Amygdala (tissue), 56 donors: ENCODE data around the gene IL17REL.
"Not testable (repeated sequence)": the region's sequence is repeated elsewhere in the genome, so short reads cannot be mapped to it uniquely, and the experiment has no call there.

Source experiments
- DNase-seq, 56 donors: peaks; one replicate each; lab custom pipeline; 2025; lab: John Stamatoyannopoulos, UW

IL17REL gene

DNA sequence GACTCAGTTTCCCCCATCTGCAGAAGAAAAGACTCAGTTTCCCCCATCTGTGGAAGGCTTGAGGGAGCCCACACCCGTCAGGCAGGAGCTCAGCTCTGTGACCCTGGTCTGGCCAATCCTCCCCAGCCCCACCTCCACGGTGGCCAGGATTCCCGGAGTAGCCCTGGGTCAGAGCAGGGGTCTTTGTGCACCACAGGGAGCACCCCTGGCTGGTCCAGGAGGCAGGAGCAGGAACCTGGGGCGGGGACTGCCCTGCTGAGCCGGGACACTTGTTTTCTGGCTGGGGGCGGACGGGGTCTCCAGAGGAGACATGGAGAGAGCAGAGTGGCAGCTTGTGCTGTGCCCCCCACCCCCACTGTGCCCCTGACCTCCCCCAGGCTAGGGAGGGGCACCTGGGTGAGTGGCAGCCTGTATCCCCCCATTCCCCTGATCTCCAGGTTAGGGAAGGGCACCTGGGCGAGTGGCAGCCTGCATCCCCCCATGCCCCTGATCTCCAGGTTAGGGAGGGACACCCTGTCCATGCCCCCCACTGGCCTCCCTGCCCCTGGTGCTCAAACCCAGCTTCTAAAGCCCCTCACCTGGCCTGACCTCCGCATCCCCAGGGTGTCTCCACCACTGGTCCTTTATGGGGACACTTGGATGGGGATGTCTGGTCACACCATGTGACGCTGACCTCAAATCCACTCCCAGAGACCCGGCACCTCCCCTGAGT is 18.8 kb downstream of the IL17REL start:
- no peak for DNase-seq

DNA sequence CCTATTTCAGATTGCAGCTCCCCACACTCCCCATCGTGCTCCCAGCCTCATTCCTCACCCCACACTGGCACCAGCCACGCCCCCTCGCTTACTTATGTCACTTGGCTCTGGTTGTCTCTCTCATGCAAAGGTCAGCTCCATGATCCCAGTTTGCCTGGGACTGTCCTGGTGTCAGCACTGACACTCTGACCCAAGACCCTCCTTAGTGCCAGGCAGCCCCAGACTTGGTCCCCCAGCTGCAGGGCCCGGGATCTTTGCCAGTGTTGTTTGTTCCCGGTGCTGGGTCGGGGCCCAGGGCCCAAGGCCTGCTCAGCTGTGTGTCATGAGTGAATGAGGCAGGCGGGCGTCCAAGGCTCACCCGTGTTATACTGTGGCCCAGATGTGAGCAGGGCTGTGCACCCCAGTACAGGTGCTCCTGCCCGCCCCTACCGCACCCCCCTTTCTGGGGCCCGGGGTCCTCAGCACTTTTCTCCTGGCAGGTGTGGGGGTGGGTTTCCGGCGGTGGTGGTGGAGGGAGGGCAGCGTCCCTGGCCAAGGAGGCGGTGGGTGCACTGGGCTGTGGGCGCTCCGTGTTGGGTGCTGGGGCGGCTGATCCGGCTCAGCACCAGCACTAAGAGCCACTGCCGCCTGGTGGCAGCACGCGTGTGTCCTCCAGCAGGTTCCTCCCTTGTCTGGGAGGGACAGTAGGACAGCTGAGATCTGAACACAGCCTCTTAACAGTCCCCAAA is 19.5 kb downstream of the IL17REL start:
- DNase-seq, result peak in 54 of 56 donors; percentile 45 to 93 (median 83)

DNA sequence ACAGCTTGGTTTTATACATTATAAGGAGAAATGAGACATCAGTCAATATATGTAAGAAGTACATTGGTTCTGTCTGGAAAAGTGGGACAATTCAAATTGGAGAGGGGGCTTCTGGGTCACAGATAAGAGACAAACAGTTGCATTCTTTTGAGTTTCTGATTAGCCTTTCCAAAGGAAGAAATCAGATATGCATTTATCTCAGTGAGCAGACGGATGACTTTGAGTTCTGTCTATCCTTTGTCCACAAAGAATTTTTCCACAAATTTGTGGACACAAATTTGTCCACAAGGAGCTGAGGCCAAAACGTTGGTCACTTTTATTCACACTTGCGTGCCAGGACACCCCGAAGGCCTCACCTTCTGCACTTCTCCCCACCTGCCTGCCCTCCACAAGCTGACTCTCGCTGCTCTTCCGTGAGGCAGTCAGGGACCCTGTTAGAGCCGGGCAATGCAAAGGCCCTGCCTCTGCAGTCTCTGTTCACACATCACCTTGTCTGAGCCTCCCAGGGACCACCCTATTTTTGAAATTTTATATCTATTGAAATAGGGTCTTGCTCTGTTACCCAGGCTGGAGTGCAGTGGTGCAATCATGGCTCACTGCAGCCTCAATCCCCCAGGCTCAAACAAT is 20.5 kb downstream of the IL17REL start:
- DNase-seq, result no peak

DNA sequence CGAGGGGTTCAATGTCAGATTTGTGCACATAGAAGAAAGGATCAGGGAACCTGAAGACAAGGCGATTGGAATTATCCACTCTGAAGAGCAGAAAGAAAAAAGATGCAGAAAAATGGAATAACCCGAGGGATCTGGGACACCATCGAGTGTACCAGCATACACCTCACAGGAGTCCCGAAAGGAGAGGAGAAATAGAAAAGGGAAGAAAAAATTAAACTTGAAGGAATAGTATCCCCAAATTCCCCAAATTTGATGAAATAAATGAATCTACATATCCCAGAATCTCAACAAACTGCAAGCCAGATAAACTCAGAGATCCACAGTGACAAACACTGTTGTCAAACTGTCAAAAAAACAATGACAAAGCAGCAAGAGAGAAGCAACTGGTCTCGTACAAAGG is 21.4 kb downstream of the IL17REL start:
- DNase-seq, result no peak

DNA sequence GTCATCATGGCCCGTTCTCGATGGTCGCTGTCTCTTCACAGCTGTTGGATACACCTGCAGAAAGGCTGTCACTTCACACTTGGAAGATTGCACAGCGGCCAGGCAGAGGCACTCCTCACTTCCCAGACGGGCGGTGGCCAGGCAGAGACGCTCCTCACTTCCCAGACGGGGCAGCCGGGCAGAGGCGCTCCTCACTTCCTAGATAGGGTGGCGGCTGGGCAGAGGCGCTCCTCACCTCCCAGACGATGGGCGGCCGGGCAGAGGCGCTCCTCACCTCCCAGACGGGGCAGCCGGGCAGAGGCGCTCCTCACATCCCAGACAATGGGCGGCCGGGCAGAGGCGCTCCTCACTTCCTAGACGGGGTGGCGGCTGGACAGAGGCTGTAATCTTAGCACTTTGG is 22.7 kb downstream of the IL17REL start:
- DNase-seq, result not testable (repeated sequence)

DNA sequence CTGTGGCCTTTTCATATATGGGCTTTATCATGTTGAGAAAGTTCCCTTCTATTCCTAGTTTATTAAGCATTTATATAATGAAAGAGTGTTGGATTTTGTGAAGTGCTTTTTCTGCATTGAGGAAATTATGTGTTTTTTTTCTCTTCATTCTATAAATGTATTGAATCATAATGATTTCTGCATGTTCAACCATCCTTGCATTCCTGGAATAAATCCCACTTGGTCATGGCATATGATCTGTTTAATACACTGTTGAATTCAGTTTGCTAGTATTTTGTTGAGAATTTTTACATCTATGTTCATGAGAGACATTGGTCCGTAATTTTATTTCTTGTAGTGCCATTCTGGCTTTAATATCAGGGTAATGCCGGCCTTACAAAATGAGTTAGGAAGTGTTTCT is 26.2 kb downstream of the IL17REL start:
- DNase-seq, result no peak

DNA sequence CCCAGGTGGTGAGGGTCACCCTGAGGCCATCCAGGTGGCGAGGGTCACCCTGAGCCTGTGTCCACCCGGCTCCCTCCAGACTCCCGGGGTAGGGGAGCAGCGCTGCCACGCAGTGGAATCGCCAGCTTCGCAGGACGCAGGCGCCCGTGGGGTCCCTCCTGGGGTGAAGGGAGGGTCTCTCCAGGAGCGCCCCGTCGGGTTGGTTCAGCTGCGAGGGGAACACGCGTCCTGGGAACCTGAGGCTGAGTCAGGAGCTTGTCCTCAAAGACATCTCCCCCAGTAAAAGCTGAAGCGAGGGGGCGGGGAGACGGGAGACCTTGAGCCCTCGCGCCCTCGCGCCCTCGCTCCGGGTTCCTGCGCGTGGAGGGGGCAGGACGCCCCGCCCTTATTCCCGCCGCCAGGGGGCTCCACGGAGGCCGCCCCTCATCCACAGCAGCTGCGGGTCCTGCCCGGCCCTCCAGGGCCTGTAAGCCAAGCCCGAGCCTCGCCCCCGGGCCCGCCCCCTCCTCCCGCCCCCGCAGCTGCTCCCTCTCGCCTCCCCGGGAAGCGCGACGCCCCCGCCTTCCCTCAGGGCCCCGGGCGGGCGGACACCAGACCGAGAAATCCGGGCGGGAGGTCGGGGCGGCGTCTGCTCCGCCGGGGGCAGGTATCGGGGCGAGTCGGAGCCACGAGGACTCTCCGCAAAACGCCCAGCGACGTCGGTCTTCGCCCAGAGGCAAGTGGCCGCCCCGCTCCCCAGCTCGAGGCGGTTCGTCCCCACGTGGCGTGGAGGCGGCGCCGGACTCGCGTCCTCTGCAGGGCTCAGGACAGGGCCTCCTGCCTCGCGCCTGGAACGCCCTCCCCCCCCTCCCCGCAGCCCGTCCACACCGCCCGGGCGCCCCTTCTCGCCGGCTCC is 29.2 kb downstream of the IL17REL start:
- no peak for DNase-seq

DNA sequence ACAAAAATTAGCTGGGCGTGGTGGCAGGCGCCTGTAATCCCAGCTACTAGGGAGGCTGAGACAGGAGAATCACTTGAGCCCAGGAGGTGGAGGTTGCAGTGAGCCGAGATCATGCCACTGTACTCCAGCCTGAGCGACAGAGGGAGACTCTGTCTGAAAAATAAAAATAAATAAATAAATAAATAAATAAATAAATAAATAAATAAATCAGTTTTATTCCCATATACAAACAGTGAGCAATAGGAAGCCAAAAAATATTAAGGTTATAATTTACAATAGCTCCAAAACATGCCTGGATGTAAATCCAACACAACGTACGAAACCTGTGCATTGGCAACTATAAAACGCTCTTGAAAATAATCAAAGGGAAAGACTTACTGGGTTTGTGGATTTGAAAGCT is 30.8 kb downstream of the IL17REL start:
- not testable (repeated sequence) for DNase-seq

DNA sequence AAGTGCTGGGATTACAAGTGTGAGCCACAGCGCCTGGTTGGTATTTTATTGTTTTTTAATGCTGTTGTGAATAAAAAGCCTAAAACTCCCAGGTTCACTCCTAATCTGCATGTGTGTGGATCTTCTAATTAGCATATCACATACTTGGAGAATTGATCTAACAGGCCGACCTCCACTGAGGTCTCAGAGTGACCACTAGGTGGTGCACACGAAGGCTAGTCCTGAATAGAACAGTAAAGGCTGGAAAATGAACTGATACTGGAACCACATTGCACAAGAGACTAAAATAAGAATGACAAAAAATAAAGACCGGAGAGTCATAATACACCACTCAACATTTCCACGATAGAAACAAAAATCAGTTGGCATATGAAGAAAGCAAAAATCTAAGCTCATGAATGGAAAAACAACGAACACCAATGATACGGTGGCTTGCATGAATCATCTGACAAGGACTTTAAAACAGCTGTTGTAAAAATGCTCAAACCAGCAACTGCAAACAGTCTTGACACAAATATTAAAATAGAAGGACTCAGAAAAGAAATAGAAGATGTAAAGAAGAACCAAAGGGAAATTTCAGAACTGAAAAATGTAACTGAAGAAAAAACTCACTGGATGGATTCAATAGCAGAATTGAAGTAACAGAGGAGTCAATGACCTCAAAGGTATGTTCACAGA is 32.8 kb downstream of the IL17REL start:
- peak in 1 of 56 donors; percentile 19 for DNase-seq

DNA sequence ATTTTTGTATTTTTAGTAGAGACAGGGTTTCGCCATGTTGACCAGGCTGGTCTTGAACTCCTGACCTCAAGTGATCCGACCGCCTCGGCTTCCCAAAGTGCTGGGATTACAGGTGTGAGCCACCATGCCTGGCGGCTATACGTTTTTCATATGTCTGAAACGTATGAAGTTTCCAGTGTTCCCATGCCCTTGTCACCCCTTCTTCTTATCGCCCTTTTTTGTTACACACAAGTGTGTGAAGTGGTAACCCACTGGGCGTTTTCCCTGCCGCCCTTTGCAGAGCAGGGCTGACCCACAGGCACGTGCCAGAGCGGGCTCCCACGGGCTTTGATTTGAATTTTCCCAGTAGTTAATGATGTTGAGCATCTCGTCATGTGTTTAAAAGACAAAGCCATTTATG is 35.0 kb downstream of the IL17REL start:
- DNase-seq, result no peak

DNA sequence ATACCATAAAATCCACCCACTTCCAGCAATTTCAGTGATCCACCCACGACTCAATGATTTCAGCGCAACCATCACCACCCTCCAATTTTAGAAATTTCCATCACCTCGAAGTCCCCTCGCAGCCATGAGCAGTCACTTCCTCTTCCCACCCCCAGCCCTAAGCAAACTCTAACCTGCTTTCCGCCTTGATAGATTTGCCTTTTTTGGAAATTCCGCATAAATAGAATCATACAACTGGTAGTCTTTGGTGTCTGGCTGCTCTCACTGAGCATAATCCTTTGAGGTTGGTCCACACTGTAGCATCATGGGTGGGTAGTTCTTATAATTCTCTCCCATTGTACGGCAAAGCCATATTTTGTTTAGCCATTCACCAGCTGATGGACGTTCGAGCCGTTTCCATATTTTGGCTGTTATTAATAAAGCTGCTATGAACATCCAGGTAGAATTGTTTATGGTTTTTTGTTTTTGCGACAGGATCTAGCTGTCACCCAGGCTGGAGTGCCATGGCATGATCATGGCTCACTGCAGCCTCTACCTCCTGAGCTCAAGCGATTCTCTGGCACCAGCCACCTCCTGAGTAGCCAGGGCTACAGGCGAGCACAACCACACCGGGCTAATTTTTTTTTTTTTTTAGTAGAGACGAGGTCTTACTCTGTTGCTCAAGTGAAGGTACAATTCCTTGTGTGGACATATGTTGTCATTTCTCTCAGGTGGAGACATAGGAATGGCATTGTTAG is 36.0 kb downstream of the IL17REL start:
- peak in 2 of 56 donors; percentile 19 to 49 for DNase-seq

DNA sequence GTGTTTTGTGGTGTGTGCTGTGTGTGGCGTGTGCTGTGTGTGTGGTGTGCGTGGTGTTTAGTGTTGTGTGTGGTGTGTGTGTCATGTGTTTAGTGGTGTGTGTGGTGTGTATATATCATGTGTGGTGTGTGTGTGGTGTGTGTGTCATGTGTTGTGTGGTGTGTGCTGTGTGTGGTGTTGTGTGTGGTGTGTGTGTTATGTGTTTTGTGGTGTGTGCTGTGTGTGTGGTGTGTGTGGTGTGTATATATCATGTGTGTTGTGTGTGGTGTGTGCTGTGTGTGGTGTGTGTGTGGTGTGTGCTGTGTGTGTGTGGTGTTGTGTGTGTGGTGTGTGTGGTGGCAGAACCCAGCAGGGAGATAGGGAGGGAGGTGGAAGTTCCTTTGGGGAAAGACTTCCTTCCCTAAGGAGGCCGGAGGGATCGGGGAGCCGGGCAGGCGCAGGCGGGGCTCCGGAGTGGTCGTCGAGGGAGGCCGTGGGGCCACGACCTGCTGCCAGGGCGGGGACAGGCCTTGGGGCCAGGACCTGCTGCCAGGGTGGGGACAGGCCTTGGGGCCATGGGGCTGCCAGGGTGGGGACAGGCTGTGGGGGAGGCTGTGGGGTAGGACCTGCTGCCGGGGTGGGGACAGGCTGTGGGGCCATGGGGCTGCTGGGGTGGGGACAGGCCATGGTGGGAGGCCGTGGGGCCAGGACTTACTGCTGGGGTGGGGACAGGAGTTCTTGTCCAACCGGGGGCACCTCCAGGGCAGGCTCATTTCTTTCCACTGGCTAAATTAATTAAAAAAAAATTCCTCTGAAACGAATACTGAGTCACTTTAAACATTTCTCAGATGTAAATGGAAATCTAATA is 36.8 kb downstream of the IL17REL start:
- DNase-seq, result no peak

DNA sequence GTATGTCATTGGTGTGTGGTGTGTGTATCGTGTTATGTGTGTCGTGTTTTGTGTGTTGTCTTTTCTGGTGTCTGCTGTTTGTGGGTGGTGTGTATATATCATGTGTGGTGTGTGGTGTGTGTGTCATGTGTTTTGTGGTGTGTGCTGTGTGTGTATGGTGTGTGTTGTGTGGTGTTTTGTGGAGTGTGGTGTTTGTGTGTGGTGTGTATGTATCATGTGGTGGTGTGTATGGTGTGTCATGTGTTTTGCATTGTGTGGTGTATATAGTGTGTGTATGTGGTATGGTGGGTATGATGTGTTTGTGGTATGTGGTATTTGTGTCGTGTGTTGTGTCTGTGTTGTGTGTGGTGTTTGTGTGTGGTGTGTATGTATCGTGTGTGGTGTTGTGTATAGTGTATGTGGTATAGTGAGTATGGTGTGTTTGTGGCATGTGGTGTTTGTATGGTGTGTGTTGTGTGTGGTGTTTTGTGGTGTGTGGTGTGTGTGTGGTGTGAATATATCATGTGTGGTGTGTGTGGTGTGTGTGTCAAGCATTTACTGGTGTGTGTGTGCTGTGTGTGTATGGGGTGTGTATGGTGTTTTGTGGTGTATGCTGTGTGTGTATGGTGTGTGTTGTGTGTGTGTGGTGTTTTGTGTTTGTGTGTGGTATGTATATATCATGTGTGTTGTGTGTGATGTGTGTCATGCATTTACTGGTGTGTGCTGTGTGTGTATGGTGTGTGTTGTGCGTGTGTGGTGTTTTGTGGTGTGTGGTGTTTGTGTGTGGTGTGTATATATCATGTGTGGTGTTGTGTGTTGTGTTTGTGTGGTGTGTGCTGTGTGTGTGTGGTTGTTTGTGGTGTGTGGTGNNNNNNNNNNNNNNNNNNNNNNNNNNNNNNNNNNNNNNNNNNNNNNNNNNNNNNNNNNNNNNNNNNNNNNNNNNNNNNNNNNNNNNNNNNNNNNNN is 39.3 kb downstream of the IL17REL start:
- DNase-seq, result no peak

DNA sequence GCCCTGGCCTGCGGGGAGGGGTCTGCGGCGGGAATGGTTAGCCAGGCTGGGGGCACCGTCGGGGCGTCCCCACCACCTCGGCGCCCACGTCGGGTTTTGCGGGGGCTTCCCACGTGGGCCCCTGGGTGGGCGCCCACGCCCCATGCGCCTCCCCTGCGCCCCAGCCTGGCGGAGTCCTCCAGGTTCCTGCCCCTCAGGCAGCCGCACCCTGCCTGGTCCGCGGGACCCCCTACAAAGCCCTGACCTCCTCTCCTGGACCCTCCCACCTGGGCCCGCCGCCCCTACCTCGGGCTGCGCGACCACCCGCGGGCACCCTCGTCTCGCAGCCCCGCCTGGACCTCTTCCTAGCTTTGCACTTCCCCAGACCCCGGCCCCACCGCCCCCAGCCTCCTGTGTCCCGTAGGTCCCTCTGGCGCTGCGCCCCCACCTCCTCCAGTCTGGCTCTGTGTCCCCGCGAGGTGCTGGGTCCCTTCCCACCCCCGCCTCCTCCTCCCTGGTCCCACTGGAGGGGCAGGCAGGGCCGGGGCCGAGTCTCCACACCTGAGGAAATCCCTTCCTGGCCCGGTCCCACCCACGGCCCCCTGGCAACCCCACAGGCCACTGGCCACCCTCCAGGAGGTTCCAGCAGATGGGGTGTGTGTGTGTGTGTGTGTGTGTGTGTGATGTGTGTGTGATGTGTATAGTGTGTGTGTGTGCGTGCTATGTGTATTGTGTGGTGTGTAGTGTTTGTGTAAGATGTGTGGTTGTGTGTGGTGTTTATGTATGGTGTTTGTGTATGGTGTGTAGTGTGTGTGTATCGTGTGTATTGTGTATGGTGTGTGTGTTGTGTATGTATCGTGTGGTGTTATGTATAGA is 40.2 kb downstream of the IL17REL start:
- DNase-seq, result no peak

DNA sequence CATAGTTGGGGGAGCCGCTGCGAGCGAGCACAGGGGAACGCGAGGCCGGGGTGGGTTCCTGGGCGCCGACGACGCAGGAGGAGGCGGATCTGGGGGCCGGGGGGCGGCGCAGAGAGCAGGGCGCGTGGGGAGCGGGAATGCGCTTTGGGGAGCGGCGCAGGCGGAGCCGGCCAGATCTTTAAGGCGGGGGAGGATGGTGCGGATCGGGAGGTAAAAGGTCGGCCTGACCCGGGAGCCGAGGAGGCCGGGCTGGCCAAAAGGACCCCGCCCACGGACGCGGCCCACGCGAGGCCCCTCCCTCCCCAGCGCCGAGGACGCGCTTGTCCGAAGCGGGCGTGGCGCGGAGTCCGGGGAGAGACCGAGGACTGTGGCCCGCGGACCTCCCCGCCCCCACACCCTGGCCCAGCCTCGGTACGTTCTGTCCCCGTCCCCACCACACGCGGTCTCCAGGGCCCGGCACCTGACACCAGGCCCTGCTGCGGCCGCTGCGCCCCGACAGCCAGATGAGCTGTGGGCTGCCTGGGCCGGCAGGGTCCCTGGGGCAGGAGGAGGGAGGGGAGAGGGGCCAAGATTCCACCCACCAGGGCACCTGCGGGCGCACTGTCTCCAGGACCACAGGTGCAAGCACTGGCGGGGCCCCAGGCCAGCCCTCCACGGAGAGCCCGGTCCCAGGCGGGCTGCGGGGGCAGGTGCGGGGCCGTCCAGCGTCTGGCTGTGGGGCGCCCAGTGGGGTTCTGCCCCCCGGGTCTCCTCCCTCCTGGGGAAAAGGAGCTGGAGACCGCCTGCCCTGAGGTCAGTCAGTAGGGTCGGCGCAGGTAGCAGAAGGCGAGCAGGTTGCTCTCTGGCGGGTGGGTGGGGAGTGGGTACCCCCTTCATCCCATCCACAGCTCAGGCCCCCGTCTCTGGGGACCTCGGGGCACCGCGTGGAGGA is 41.1 kb downstream of the IL17REL start:
- DNase-seq, result peak in 16 of 56 donors; percentile 48 to 81 (median 62)
